ENCODE results near the gene SEPTIN10. TPM values are rescaled to one million over a fixed set of nuclear protein-coding genes. Genes with fewer than 3 reads are reported as not detected.

Gene SEPTIN10
- total and polyA plus RNA-seq, 9 of the 15 experiments (the other 6 are each of a cell fraction or from before 2014, with no cell fraction given), result 0.40 TPM; not detected in 8

- no TSS peak for BruUV-seq (replicated peaks)
- FAIRE-seq, result no peak
- DNase-seq (ENCODE audit: extremely low read depth in 1 of 4, low spot score in 3 of 4), result no peak
- no peaks in the 10 kb centered on the region; the same call in none of the 2 replicates for H4K20me1 ChIP-seq (replicated peaks; ENCODE audit: control insufficient read depth, insufficient read depth, low read length)
- no peak overlapping the region for H2AFZ ChIP-seq (ENCODE audit: low read depth, low read length)
- no peak overlapping the region for H3K27ac ChIP-seq (ENCODE audit: extremely low read depth, low read depth, low read length)
- H3K9me3 ChIP-seq (replicated peaks; ENCODE audit: control insufficient read depth, insufficient read depth, low read depth, low read length), result no peaks in the 10 kb centered on the region
- intact Hi-C loops (cut with micrococcal nuclease), result no loop called here
- H3K27me3 ChIP-seq (ENCODE audit: control insufficient read depth in 2 of 2, insufficient read depth in 2 of 2, low read length in 2 of 2), result peaks cover 5 to 44% of the 10 kb centered on the region in 2 experiments; a peak in 4 of 5 replicates
- WGBS (ENCODE audit: insufficient coverage, low coverage, missing lambda C conversion rate), result 0% methylated on average over 4 of the region's 4 CpGs
- peaks cover 0 to 6% of the 10 kb centered on the region in 2 experiments; a peak in 1 of 5 replicates for H3K4me1 ChIP-seq (replicated peaks in 1 of 2; ENCODE audit: control insufficient read depth in 2 of 2, insufficient read depth in 2 of 2, low read length in 2 of 2)
- no peak overlapping the region for H3K4me2 ChIP-seq (ENCODE audit: insufficient read depth, low read length)
- in situ Hi-C loops (cut with MboI), result no loop called here
- CTCF ChIA-PET (ENCODE audit: low intra/inter-chr PET ratio), result no interaction called here
- no peak for ATAC-seq
- no peak overlapping the region for H3K9ac ChIP-seq (ENCODE audit: insufficient read depth in 1 of 2, low read depth in 2 of 2, low read length in 2 of 2)
- no peak overlapping the region for H3K4me3 ChIP-seq
- no peaks in the 10 kb centered on the region for H3K79me2 ChIP-seq (ENCODE audit: control insufficient read depth, insufficient read depth, low read length)
- no peaks in the 10 kb centered on the region for H3K36me3 ChIP-seq (ENCODE audit: control insufficient read depth, insufficient read depth, low read length)
- POLR2A ChIA-PET, result interaction anchor here (0.7 kb wide), 1 partner anchor 22 kb away, joined by 3 read pairs; no protein-coding TSS in a partner anchor
- no peaks in the 10 kb centered on the region for H3K9me1 ChIP-seq (ENCODE audit: control insufficient read depth, insufficient read depth, low read length)
- TF ChIP-seq CTCF (IDR thresholded peaks at IDR 0.05 in 2 of 3, conservative IDR thresholded peaks at IDR 0.05 in 1 of 3; ENCODE audit: insufficient read depth in 2 of 3, low read depth in 1 of 3, low read length in 3 of 3) (no peak), GABPB1 (CRISPR knock-in tag; IDR thresholded peaks at IDR 0.05) (no peak), TEAD1 (CRISPR knock-in tag; IDR thresholded peaks at IDR 0.05) (no peak), ESRRB (CRISPR knock-in tag; IDR thresholded peaks at IDR 0.05; ENCODE audit: borderline replicate concordance) (no peak), LEF1 (IDR thresholded peaks at IDR 0.05) (no peak), GABPB2 (CRISPR knock-in tag; conservative IDR thresholded peaks at IDR 0.05) (no peak), ZNF518B (CRISPR knock-in tag; IDR thresholded peaks at IDR 0.05) (no peak), CHCHD3 (CRISPR knock-in tag; IDR thresholded peaks at IDR 0.05) (no peak), SLC30A9 (CRISPR knock-in tag; IDR thresholded peaks at IDR 0.05) (no peak), MNT (conservative IDR thresholded peaks at IDR 0.05) (no peak), BCLAF1 (IDR thresholded peaks at IDR 0.05; ENCODE audit: borderline replicate concordance in 1 of 2, control insufficient read depth in 1 of 2, low read depth in 2 of 2, low read length in 1 of 2) (no peak), NCOA2 (IDR thresholded peaks at IDR 0.05; ENCODE audit: partially characterized antibody in 2 of 2) (no peak)
Observed at GRCh38 chr2:109519513-109519912, 94.3 kb downstream of the SEPTIN10 start.

All from K562 (cell line).